Stimulated activated CD4-positive, alpha-beta T cell treated with anti-CD3 and anti-CD28 coated beads, Interleukin-1b, Interleukin-23, amount 100 ng/mL, for 4 hours (primary cell): ENCODE data around the gene CD82.

Source experiments
- DNase-seq, 2 donors: peaks; one replicate each; pipeline ENCODE4 v3.0.0-alpha.2; 2020; ENCODE audit warnings: low read depth in 2 of 2

Gene CD82

DNA sequence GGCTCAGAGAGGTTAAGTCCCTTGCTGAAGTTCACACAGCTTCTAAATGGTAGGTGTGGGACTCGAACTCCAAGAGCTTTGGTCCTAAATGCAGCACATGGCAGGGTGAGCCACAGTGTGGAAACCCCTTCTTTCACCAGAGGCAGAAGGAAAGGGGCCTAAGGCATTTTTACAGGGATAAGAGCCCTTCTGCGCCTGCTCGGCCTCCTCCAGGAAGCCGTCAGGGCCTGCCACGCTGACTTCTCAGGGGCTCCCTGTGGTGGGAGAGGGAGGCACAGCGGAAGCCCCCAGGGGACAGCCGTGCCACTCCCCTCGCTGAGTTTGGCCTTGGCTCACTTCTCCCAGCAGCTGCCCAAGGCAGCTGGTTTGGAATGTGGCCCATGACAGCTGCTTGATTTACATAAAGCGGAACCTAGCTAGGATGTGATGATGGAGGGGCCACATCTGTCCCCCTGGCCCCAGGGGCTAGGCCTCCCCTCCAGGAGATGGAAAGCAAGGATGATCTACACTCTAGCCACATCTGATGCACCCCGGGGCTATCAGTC, 35.4 kb downstream of the CD82 start:
- DNase-seq = no peak

DNA sequence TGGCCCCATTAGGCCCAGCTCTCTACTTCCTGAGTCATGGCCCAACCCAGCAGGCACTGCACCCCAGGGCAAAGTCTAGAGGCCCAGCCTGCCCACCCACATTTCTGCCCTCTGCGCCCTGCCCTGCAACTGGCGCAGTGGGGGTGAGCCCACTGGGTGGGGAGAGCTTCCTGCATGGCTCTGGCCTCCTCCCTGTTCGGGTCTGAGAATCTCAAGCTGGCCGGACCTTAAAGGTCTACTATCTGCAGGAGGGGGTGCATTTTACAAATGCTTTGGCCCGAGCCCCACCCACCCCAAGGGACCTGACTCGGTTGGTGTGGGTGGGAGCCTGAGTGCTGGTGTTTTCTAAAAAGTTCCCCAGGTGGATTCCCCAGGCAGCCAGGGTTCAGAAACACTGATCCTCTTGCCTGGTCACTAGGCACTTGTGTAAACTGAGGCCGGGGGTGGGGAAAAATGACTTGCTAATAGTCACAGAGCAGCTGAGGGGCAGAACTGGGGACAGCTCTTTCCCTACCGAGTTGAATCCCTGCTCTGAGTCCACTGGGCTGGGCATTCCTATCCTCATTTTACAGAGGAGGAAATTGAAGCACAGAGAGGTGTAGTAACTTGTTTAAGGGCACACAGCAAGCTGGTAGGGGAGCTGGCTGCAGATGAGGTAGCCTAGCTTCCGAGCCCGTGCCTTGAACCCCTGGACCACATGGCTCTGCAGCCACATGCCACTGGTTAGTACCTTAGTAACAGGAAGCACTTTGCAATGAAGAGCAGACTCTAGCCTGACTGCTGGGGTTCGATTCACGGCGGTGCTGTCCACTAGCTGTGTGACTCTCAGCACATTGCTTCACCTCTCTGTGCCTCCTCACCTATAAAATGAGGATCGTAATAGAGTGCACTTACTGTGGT, 36.3 kb downstream of the CD82 start:
- peak in 1 of 2 donors; percentile 36 for DNase-seq

DNA sequence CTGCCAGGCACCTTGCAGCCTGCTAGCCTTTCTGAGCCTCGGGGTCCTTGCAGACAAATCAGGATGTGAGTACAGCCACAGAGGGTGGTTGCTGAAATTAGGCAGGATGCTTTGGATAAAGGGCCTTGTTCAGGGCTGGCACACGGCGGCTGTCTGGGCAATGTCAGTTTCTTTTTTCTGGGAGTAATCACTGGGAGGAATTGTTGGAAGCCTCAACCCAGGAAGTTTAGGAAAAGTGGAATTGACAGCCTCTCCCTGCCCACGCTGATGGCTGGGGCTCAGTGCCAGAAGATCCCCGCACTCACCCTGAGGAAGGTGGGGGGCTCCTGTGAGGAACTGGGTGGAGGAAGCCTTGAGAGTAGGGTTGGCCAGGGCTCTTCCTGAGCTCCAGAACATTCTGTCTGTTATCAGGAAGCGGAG, 37.4 kb downstream of the CD82 start:
- no peak for DNase-seq

DNA sequence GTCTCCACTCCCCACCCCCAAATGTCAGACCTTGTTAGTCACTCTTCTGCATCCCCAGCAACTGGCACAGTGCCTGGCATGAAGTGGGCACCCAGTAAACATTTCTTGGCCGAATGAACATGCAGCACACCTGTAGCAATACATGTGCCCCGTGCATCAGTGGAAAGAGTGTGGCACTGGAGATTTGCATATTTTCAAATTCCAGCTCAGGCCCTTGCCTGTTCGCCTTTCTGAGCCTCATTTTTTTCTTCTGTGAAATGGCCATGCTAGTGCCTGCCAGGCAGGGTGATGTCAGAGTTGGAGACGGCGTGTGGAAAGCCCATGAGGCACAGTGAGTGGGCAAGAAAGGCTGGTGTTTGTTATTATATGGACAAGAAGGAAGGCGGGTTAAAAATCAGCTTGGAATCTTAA, 38.7 kb downstream of the CD82 start:
- DNase-seq = no peak

DNA sequence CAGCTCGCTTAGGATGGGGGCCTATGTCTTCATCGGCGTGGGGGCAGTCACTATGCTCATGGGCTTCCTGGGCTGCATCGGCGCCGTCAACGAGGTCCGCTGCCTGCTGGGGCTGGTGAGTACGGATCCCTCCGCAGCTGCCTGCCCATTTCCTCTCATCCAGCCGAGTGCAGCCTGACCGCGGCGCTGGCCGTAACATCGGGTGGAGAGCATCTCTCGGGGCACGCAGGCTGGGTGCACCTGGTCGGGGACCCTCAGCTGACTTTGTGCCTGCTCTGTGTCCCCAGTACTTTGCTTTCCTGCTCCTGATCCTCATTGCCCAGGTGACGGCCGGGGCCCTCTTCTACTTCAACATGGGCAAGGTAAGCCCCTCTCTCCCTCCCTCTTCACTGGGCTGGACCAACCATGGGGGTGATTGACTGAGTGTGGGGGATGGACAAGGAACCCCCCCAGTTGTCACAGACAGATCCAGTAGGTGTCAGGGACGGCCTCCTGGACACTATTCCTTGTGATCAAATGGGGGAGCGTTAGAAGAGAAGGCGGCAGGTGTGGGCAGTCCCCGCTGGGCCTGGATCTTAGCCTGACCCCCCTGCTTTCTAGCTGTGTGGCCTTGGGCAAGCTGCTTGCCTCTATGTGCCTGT, 39.7 kb downstream of the CD82 start:
- DNase-seq = no peak

DNA sequence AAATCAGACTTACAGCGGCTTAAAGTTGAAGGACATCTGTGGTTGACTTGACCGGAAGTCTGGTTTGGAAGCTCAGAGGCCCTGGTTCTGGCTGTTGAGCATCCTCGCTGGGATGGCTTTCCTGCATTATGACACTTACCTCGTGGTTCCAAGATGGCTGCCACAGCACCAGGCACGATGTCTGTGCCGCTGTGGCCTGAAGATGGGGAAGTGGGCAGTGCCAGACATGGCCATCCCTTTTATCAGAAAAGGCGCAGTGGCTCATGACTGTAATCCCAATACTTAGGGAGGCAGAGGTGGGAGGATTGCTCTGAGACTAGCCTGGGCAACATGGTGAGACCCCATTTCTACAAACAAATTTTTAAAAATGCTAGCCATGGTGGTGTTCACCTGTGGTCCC, 40.5 kb downstream of the CD82 start:
- no peak for DNase-seq

DNA sequence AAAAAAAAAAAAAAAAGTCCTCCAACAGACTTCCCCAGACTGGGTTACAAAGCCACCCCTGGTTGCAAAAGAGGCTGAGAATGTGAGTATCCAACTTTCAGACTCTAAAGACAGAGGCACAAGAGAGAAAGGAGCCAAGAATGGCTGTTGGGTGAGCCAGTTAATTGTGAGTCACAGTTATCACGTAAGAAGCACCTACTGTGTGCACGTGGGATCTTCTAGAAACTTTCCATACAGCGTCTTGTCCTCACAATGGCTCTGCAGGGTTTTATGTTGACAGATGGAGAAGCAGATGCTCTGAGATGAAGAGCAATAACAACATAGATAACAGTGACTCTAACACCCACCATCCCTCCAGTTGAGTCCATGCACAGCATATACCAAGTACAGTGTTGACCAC, 41.0 kb downstream of the CD82 start:
- DNase-seq = no peak

DNA sequence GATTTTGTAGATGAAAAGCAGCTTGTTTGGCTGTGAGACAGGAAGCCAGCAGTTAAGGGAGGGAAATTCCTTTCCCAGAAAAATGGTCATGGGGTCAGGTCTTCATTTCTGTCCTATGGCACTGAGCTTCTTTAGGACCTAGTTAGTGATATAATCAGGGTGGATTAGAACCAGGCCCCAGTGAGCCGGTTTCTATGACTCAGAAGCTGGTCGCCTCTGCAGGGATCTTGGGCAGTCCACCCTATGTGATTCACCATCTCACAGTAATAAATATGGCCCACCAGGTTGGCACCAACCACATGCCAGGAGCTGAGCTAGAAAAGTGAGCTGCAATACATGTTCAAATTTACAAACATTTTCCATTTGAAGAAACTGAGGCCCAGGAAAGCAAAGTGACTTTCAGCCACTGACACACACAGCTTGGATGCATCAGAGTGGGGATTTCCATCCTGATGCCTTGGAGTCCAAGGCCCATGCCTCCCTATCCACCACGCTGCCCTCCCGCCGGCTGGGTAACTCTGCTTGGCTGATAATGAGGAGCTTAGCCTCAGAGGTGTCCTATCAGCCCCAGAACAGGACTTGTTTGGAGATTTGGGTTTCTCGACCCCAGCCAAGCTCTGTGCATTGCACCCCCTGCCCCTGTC, 42.0 kb downstream of the CD82 start:
- DNase-seq = no peak

DNA sequence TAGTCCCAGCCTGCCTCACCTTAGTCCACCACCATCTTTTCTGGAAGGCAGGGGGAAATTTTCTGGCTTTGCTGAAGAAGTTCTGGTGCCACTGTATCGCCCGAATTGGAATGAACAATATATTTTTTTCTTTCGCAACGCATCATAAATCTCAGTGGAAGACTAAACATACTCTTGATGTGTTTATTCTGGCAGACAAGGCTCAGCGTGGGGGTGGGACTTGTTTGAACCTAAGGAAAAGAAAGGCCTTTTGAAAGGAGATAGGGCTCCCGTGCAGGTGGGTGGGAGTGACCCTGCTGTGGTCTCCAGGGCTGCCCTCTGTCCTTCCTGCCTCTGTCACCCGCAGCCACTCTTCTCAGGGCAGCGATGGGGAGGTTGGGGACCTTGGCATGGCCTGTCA, 42.5 kb downstream of the CD82 start:
- no peak for DNase-seq

DNA sequence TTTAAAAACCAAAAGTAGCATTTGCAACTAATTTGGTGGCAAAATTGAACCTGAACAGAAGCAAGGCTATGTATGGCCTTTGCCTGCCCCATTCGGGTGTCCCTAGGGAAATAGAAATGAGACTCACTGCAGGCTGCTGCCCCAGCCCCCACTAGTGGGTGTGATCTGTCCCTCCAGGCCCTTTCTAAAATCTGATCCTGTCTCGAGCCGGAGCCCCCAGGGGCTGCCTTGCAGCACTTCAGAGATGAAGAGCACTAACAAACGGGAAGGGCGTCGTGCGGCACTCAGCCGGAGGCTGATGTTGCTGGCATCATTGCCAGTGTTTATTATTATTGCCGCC, 43.2 kb downstream of the CD82 start:
- no peak for DNase-seq

DNA sequence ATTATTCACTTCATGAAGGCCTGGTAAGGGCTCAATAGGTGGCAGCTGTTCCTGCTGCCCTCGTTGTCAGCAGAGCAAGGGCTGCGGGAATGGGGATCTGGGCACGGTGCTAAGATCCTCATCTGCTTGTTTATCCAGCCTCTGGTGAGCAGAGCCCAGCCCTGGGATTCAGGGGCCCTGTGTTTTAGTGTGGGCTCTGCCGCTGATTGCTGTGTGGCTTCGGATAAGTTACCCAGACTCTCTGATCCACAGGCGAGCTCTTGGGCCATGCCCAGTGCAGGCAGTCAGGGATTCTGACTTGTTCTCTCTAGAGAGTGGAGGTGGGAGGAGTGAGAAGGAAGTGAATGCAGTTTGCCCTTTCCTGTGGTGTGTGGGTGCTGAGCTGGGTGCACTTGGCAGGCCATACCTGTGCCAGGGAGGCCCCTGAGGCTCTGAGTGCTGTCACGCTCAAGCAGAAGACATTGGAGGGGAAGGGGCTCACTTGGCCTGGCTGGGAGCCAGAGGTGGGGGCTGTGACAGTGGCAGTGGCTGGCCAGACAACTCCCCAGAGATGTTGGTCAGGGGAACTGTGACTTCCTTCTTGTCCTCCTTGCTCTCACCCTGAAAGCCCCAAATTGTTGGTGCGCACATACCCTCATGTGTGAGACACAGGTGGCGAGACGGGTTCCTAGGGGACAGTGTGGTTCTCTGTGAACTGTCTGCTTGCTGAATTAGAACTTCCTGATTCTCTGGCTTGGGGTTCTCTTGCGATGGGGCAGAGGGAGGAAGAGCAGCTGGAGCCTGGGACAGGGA, 43.7 kb downstream of the CD82 start:
- DNase-seq = no peak

DNA sequence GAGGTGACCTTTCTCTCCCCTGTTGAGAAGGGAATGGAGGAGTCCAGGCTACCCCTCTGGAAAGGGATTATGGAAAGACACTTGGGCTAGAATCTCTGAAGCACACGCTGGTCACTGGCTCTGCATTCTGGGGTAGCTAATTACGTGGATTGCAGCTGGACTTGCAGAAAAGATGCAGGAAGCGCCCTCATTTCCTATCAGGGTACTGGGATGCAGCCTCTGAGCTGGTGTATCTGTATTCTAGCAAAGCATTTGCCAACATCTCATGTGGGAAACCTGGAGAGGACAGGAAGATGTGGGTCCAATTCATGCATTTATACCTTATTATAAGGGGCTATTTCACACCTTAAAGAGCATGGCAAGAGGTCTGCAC, 44.3 kb downstream of the CD82 start:
- no peak for DNase-seq

DNA sequence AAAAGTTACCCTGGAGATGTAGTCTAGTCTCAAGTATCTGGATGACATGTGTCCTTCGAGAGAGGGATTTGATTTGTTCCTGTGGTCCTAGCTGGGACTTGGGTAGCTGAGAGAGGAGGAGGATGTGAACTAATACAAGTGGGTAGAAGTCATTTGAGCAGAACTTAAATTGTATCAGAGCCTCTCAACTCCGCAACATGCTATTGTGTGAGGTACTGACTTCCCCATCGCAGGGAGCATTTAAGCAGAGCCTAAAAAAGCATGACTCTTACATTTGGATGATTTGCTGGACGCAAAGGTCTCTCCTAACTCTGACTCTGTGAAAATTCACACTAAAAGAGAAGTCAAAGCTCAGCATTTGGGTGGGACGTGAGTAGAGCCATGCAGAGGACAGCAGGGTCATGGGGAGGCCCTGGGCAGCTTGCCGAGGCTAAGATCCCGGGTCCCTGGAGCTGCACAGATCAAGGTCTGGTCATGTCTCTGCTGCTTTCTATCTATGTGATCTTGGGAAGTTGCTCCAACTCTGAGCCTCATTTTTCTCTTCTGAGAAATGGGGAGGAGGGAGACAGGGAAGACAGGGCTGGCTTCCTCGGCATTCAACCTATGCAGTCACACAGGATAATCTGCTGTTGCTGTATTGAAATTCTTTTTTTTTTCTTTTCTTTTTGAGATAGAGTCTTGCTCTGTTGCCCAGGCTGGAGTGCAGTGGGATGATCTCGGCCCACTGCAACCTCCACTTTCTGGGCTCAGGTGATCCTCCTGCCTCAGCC, 44.9 kb downstream of the CD82 start:
- no peak for DNase-seq

DNA sequence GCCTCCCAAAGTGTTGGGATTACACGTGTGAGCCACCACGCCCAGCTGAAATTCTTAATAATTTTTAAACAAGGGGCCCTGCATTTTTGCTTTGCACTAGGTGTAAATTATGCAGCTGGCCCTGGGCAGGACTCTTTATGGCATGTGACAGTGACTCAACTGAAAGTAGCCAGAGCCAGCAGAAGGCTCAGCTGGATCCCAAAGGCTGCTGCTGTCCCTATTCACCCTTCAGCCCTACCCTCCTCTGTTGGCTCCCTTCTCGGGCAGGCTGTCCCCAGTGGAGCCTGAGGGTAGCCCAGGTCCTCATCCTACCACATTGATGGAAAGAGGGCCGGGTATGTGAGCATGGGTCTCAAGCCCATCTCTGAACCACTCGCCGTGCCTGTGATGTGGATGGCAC, 45.6 kb downstream of the CD82 start:
- no peak for DNase-seq

DNA sequence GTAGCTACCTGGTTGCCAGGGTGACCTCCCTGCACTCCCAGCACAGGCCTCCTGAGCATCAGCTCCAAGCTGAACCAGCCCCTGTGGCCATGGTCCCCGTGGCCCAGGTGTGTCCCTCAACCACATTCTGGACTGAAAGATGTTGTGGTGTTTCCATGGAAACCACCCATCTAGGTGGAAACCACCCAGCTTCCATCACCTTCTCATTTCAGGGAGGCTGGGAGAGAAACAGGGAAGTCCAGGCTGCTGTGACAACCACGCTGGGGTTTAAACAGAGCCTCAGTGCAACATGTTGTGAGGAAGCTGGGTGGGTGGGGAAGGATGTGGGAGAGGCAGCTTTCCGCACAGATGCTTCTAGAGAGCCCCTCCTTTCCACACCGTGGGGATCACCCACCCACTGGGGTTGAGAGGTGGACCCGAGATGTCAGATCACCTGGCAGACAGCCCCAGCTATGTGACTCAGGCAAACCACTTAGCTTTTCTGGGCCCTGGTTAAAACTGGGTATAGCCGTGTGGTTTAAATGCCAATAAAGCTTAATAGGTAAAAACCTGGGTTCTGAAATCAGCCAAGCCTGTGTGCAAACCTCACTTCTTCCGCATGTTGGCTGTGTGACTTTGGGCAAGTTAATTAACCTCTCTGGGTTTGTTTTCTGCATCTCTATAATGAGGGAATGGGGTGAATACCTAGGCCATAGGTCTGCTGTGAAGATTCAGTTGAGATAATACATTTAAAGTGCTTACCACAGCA, 46.4 kb downstream of the CD82 start:
- DNase-seq = peak; percentile 40 to 58

DNA sequence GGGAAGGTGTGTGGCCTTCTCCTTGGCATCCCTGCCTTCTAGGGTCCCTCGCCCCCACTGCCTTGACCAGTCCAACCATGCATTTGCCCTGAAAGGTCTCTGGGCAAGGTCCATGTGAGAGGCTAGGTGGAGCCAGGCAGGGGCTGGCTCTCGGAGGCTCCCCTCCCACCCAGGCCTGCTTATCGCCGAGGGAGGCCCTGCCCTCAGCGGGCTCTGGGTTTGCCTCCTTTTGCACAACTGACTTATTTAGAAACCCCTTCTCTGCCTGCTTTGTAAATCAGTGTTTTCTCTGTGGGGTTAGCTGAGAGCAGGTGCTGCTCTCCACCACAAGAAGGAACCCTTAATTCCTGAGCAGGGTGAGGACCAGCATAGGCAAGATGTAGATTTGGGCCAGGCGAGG, 47.7 kb downstream of the CD82 start:
- DNase-seq = no peak

DNA sequence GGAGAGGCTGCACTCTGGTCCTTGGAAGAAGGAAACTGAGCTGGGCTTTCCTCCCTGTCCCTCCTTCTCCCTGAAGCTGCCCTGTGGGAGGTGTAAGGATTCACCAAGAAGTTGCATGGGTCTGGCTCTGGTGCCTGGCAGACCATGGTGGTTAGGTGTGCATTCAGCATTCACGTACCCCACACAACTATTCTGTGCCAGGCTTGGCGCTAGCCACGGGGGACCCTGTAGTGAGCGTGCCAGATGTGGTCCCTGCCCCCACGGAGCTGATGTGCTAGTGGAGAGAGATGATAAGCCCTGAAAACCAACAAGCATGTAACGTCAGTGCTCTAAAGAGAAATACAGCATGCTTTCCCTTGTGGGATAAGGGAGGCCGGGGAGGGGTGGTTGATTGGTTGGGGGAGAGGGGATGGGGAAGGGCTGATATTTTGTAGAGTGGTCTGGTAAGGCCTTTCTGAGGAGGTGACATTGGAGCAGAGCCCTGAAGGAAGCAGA, 48.9 kb downstream of the CD82 start:
- no peak for DNase-seq

DNA sequence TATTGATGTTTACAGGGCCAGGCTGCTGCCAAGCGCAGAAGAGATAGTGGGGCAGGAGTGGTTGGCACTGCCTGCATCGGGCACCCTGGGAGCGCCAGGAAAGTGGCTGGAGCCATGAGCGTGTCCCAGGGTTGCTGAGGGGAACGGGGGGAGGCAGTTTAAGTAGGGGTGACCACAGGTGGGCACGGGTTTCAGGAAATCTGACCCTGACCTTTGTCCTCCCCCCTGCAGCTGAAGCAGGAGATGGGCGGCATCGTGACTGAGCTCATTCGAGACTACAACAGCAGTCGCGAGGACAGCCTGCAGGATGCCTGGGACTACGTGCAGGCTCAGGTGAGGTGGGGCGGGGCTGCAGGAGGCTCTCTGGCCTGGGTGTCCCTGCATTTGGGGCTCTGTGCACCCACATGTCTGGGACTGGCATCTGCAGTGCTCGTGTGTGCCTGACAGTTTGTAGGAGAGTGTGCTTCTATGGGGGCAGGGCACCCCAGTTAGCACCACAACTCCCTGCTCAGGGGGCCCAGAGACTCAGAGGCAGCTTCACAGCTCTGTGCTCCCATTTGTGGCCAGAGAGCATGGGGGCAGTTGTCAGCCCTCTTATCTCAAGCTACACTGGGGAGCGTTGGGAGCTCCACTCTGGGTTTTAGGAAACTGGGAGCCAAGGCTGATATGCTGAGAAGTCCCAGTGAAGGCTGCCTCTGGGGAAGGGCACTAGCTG, 49.7 kb downstream of the CD82 start:
- no peak for DNase-seq

DNA sequence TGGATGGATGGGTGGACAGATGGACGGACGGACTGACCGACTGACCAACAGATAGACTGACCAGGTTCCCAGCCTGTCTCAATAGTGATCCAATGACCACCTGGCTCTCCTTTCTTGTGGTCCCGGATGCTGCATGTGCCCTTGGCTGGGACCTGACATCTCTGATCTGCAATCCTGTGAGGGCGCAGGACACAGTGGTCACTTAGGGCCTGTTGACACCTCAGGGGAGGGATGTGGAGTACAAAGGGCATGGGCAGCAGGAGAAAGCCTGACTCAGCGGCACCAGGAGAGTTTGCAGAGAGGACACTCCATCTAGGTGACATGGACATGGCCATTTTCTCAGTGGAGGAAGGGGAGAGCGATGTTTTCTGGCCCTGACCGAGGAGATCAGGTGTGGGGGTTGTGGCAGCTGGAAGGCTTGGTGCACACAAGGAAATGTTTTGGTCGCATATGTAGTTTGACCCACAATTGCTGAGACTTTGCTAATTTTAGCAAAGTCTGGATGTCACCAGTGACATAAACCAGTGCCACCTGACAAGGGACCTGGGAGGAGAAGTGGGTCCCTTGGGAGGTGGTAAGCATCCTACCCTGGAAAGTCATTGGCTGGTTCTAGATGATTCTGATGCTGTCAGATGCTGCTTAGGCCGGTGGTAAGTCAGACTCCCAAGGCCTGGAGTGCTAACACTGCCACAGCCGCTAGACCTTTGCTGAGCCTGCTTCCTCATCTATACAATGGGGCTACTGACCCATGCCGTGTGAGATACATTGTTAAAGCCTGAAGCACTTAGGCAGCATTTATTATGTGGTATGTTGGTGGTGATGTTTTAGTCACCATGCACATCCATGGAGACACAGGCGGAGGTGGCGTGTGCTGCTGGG, 50.7 kb downstream of the CD82 start:
- DNase-seq = no peak
